ENCODE results near the gene PTDSS2.

GRCh38 chr11:404551-405264, 45.4 kb upstream of the PTDSS2 start:
- TF ChIP-seq, protein P1, sequence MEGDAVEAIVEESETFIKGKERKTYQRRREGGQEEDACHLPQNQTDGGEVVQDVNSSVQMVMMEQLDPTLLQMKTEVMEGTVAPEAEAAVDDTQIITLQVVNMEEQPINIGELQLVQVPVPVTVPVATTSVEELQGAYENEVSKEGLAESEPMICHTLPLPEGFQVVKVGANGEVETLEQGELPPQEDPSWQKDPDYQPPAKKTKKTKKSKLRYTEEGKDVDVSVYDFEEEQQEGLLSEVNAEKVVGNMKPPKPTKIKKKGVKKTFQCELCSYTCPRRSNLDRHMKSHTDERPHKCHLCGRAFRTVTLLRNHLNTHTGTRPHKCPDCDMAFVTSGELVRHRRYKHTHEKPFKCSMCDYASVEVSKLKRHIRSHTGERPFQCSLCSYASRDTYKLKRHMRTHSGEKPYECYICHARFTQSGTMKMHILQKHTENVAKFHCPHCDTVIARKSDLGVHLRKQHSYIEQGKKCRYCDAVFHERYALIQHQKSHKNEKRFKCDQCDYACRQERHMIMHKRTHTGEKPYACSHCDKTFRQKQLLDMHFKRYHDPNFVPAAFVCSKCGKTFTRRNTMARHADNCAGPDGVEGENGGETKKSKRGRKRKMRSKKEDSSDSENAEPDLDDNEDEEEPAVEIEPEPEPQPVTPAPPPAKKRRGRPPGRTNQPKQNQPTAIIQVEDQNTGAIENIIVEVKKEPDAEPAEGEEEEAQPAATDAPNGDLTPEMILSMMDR (conservative IDR thresholded peaks at IDR 0.05; ENCODE audit: low read length) = no peak
- TF ChIP-seq EZH2phosphoT487 (IDR thresholded peaks at IDR 0.05; ENCODE audit: borderline replicate concordance) = no peak
